H1 (cell line): ENCODE results near the gene USH1C. TPM values are rescaled to one million over a fixed set of nuclear protein-coding genes. Genes with fewer than 3 reads are reported as not detected.

Experiments used
- CTCF ChIA-PET: fragments of 300-600 bp; sonication (Branson Sonifier 250); formaldehyde crosslinking; loops from one replicate; lab custom pipeline; 2021; ENCODE audit not compliant: partially characterized antibody; lab: Charles Lee
- POLR2A ChIA-PET: fragments of 300-600 bp; sonication (Branson Sonifier 250); formaldehyde crosslinking; loops from one replicate; lab custom pipeline; 2021; ENCODE audit warnings: inconsistent platforms; ENCODE audit not compliant: partially characterized antibody; lab: Charles Lee
- DNase-seq, 2 experiments: peaks; one replicate each; pipeline versions ENCODE4 v3.0.0 to v3.0.0-alpha.2; 2010 to 2022; ENCODE audit warnings: low spot score in 2 of 2, low read depth in 1 of 2, mixed read lengths in 1 of 2
- FAIRE-seq: peaks from 2 replicates; lab custom pipeline; 2011; peaks lifted over from hg19 to GRCh38; lab: Jason Lieb, UNC
- H2AFZ ChIP-seq: 2 replicates; pipeline ENCODE4 v1.8.1; 2012; ENCODE audit warnings: low read length, inconsistent platforms
- H2AK5ac ChIP-seq: 2 replicates; pipeline ENCODE4 v1.6.1; 2013; ENCODE audit warnings: low read depth, low read length
- H2BK120ac ChIP-seq: replicated peaks from 2 replicates; pipeline ENCODE3; 2013; ENCODE audit warnings: low read depth, low read length, inconsistent platforms
- H2BK12ac ChIP-seq: 2 replicates; pipeline ENCODE4 v1.6.1; 2013; ENCODE audit warnings: low read depth, low read length
- H2BK15ac ChIP-seq: 2 replicates; pipeline ENCODE4 v1.6.1; 2013; ENCODE audit warnings: low read length
- H2BK20ac ChIP-seq: 2 replicates; pipeline ENCODE4 v1.6.1; 2013; ENCODE audit warnings: low read length
- H2BK5ac ChIP-seq: 2 replicates; pipeline ENCODE4 v1.6.1; 2013; ENCODE audit warnings: low read depth, low read length
- H3K14ac ChIP-seq: 2 replicates; pipeline ENCODE4 v1.6.1; 2013; ENCODE audit warnings: inconsistent platforms; ENCODE audit not compliant: insufficient read length
- H3K18ac ChIP-seq: 2 replicates; pipeline ENCODE4 v1.6.1; 2013; ENCODE audit warnings: low read length; ENCODE audit errors: extremely low read depth
- H3K23ac ChIP-seq: 2 replicates; pipeline ENCODE4 v1.6.1; 2013; ENCODE audit warnings: inconsistent platforms; ENCODE audit not compliant: insufficient read length
- H3K23me2 ChIP-seq: 2 replicates; pipeline ENCODE4 v1.6.1; 2013; ENCODE audit warnings: low read depth, low read length
- H3K27ac ChIP-seq: 2 replicates; pipeline ENCODE4 v1.6.1; 2011; ENCODE audit warnings: low read depth, low read length, inconsistent platforms
- H3K27me3 ChIP-seq, 4 experiments: replicated peaks in 1 of 4; 1 replicate in 1 of 4; 2 replicates in 3 of 4; pipeline versions ENCODE4 v1.6.1 to v1.8.1; 2011 to 2013; ENCODE audit warnings: low read length in 3 of 4, mild to moderate bottlenecking in 3 of 4, inconsistent platforms in 2 of 4, mixed read lengths in 2 of 4, moderate library complexity in 1 of 4; ENCODE audit not compliant: control insufficient read depth in 3 of 4, insufficient read depth in 3 of 4; ENCODE audit errors: extremely low read depth in 1 of 4
- H3K36me3 ChIP-seq, 4 experiments: 2 replicates each; pipeline versions ENCODE4 v1.6.1 to v1.8.1; 2011 to 2013; ENCODE audit warnings: mild to moderate bottlenecking in 4 of 4, low read length in 3 of 4, moderate library complexity in 2 of 4, control low read depth in 1 of 4, inconsistent platforms in 1 of 4; ENCODE audit not compliant: insufficient read depth in 4 of 4, control insufficient read depth in 2 of 4
- H3K4ac ChIP-seq: replicated peaks from 2 replicates; pipeline ENCODE3; 2013; ENCODE audit warnings: low read length, low read depth, mixed read lengths, inconsistent platforms; ENCODE audit not compliant: insufficient read length
- H3K4me1 ChIP-seq, 4 experiments: replicated peaks in 1 of 4; 1 replicate in 1 of 4; 2 replicates in 3 of 4; pipeline versions ENCODE4 v1.6.1 to v1.8.1; 2011 to 2013; ENCODE audit warnings: low read length in 3 of 4, inconsistent platforms in 2 of 4, mixed read lengths in 1 of 4; ENCODE audit not compliant: insufficient read depth in 4 of 4, control insufficient read depth in 3 of 4
- H3K4me2 ChIP-seq, 2 experiments: 2 replicates each; pipeline versions ENCODE4 v1.6.1 to v1.8.1; 2011 to 2013; ENCODE audit warnings: low read depth in 2 of 2, low read length in 2 of 2, control low read depth in 1 of 2, inconsistent platforms in 1 of 2, mild to moderate bottlenecking in 1 of 2; ENCODE audit not compliant: insufficient read depth in 1 of 2
- H3K4me3 ChIP-seq, 4 experiments: fragments of 200-600, 300-600 bp in 1 of 4; sonication (generic), shearing (Covaris generic), sonication (Bioruptor Twin) in 1 of 4; 2 replicates each; pipeline versions ENCODE4 v1.5.1 to v1.8.1; 2011 to 2016; ENCODE audit warnings: low read length in 4 of 4, low read depth in 3 of 4, control low read depth in 2 of 4, inconsistent platforms in 2 of 4, mild to moderate bottlenecking in 2 of 4, mixed read lengths in 1 of 4, moderate library complexity in 1 of 4; ENCODE audit not compliant: insufficient read depth in 2 of 4; ENCODE audit errors: extremely low read depth in 1 of 4
- H3K56ac ChIP-seq: replicated peaks from 2 replicates; pipeline ENCODE3; 2013; ENCODE audit warnings: low read depth, mild to moderate bottlenecking, mixed read lengths, low read length, inconsistent platforms; ENCODE audit not compliant: insufficient read length
- H3K79me1 ChIP-seq: 2 replicates; pipeline ENCODE4 v1.6.1; 2013; ENCODE audit warnings: low read depth, low read length, control low read depth
- H3K79me2 ChIP-seq, 2 experiments: 2 replicates each; pipeline versions ENCODE4 v1.6.1 to v1.8.1; 2012 to 2013; ENCODE audit warnings: low read length in 2 of 2, mild to moderate bottlenecking in 2 of 2, inconsistent platforms in 1 of 2; ENCODE audit not compliant: insufficient read depth in 2 of 2, control insufficient read depth in 1 of 2
- H3K9ac ChIP-seq, 4 experiments: replicated peaks in 1 of 4; 1 replicate in 1 of 4; 2 replicates in 3 of 4; pipeline versions ENCODE4 v1.6.1 to v1.8.1; 2011 to 2013; ENCODE audit warnings: low read depth in 3 of 4, low read length in 3 of 4, control low read depth in 2 of 4, mild to moderate bottlenecking in 2 of 4, moderate library complexity in 2 of 4, inconsistent platforms in 1 of 4; ENCODE audit errors: extremely low read depth in 1 of 4
- H3K9me3 ChIP-seq, 2 experiments: 2 replicates each; pipeline versions ENCODE4 v1.6.1 to v1.8.1; 2012 to 2013; ENCODE audit warnings: mild to moderate bottlenecking in 2 of 2, moderate library complexity in 2 of 2, control low read depth in 1 of 2, inconsistent platforms in 1 of 2, low read depth in 1 of 2, low read length in 1 of 2, mixed read lengths in 1 of 2; ENCODE audit not compliant: insufficient read depth in 2 of 2
- H4K20me1 ChIP-seq, 2 experiments: replicated peaks in 1 of 2; 2 replicates each; pipeline versions ENCODE3 to v1.8.1; 2011 to 2013; ENCODE audit warnings: inconsistent platforms in 2 of 2, low read length in 2 of 2, mild to moderate bottlenecking in 1 of 2; ENCODE audit not compliant: insufficient read depth in 2 of 2, control insufficient read depth in 1 of 2
- H4K5ac ChIP-seq: 2 replicates; pipeline ENCODE4 v1.6.1; 2013; ENCODE audit warnings: low read length, low read depth, mixed read lengths, inconsistent platforms; ENCODE audit not compliant: insufficient read length
- H4K8ac ChIP-seq: 2 replicates; pipeline ENCODE4 v1.8.0; 2013; ENCODE audit warnings: mild to moderate bottlenecking, moderate library complexity, low read length, inconsistent platforms; ENCODE audit not compliant: insufficient read depth; ENCODE audit errors: extremely low read depth
- H4K91ac ChIP-seq: replicated peaks from 2 replicates; pipeline ENCODE3; 2013; ENCODE audit warnings: low read length, mixed read lengths, inconsistent platforms; ENCODE audit not compliant: insufficient read length
- BRCA1 ChIP-seq: IDR thresholded peaks from 2 replicates; pipeline ENCODE4 v1.6.1; 2012; ENCODE audit warnings: low read depth, low read length, improper control_type of control experiment
- CBX5 ChIP-seq: fragments of 300-800, 300-1000 bp; sonication (generic); IDR thresholded peaks from 2 replicates; pipeline ENCODE4 v1.7.1; 2016; ENCODE audit warnings: antibody characterized with exemption, low read length, low read depth
- CHD1 ChIP-seq: IDR thresholded peaks from 2 replicates; pipeline ENCODE4 v1.6.1; 2012; ENCODE audit warnings: low read depth, low read length, improper control_type of control experiment
- JUN ChIP-seq: IDR thresholded peaks from 2 replicates; pipeline ENCODE4 v1.6.1; 2011; ENCODE audit warnings: low read depth, mild to moderate bottlenecking, improper control_type of control experiment, low read length
- KDM5A ChIP-seq: fragments of 200-600 bp; IDR thresholded peaks from 2 replicates; pipeline ENCODE4 v1.7.1; 2012; ENCODE audit warnings: mild to moderate bottlenecking, low read length, inconsistent platforms, mixed read lengths
- NANOG ChIP-seq: IDR thresholded peaks from 2 replicates; pipeline ENCODE4 v1.6.1; 2011; ENCODE audit warnings: low read length, low read depth, mild to moderate bottlenecking, inconsistent platforms; ENCODE audit not compliant: insufficient read depth, poor library complexity, severe bottlenecking
- POU5F1 ChIP-seq: IDR thresholded peaks from 2 replicates; pipeline ENCODE4 v1.6.1; 2011; ENCODE audit warnings: low read depth, mild to moderate bottlenecking, low read length, moderate library complexity
- RFX5 ChIP-seq: IDR thresholded peaks from 2 replicates; pipeline ENCODE4 v1.6.1; 2011; ENCODE audit warnings: low read depth, low read length, improper control_type of control experiment, borderline replicate concordance
- WGBS, 2 experiments: shearing (Covaris generic) in 1 of 2; methylation state at CpG; one replicate each; pipeline versions ENCODE4 v1.1.6 to v1.1.7; 2013 to 2015; ENCODE audit warnings: low lambda C conversion rate in 2 of 2, mixed read lengths in 2 of 2, inconsistent platforms in 1 of 2, low coverage in 1 of 2, missing lambda C conversion rate in 1 of 2; ENCODE audit not compliant: insufficient replicate concordance in 2 of 2, insufficient coverage in 1 of 2, insufficient read length in 1 of 2; ENCODE audit errors: extremely low coverage in 1 of 2, missing lambda C conversion rate in 1 of 2; 5-methylcytosine and 5-hydroxymethylcytosine counted together
- polyA plus RNA-seq, 7 experiments: library from polyadenylated mRNA; depleted of rRNA in 3 of 7; stranded (reverse) in 5 of 7; unstranded in 2 of 7; fragments of >200 nt in 5 of 7; fragments of 200-250 nt in 2 of 7; gene quantifications; 1 replicate in 5 of 7; 2 replicates in 1 of 7; 4 replicates in 1 of 7; pipeline versions ENCODE4 v1.2.1 to v1.2.3, GENCODE V29; 2011 to 2013; ENCODE audit warnings: missing spikeins in 2 of 7, mixed read lengths in 2 of 7
- total RNA-seq: library from RNA; stranded (reverse); fragmentation: NEBNext Ultra II Directional; extraction: Animal tissue kit (Norgen Biotek cat#: 25700); gene quantifications from 2 replicates; pipeline ENCODE4 v1.2.1, GENCODE V29; 2021
- TF ChIP-seq, protein P1 (sequence below): IDR thresholded peaks from 2 replicates; pipeline ENCODE4 v1.6.1; 2012; ENCODE audit warnings: inconsistent platforms
- TF ChIP-seq, protein P2 (sequence below): IDR thresholded peaks from 2 replicates; pipeline ENCODE4 v1.6.1; 2011; ENCODE audit warnings: low read depth, mild to moderate bottlenecking, low read length; ENCODE audit not compliant: insufficient read depth

The USH1C gene
- total and polyA plus RNA-seq, 2 of the 8 experiments (the other 6 are each of a cell fraction or from before 2014, with no cell fraction given), result 1.3 to 1.6 TPM

DNA sequence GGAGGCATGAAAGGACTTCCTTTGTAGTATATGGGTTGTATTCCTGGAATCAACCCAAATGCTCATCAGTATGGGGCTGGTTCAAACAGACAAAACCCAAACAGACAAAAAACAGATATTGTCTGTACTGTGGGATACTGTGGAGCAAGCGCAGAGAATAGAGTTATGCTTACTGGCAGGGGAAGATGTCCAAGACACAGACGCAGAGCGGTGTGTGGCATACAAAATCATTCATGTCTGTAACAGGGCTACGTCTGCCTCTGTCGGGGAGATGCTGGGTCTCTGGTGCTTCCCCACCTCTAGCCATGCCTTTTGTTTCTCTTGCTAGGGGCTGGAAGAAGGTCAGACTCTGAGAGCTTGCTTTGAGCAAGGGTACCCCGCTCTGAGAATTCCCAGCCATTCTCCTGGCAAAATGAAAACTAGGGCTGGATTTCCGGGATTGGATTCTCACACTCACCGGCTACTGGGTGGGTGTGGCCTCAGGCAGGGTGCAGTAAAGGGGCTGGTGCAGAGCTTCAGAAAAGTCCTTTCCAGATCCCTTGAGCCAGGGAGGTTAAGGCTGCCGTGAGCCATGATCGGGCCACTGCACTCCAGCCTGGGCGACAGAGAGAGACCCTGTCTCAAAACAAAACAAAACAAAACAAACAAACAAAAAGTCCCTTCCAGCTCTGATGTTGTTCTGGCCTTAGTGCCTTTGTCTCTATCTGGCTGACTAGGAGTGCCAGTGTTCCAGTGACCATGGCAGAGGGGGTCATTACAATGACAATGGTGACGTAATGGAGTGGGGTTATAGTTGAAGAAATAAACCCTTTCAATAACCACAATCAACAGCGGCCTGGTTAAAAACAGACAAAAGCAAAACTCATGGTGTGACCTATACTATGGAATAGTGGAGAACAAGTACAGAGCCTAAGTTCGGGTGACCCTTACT, 64.7 kb downstream of the USH1C start:
- no peak overlapping the region for H3K4me3 ChIP-seq
- FAIRE-seq, result peak; percentile 92
- no peak overlapping the region for H4K8ac ChIP-seq
- H2BK120ac ChIP-seq, result no peak overlapping the region
- H3K9ac ChIP-seq, result no peak overlapping the region
- peak; percentile 25 to 93 for DNase-seq
- H2AFZ ChIP-seq, result peak overlapping the region; percentile 81
- H2AK5ac ChIP-seq, result no peak overlapping the region
- no peak overlapping the region for H4K5ac ChIP-seq
- peaks cover 0 to 7% of the 10 kb centered on the region in 2 experiments for H4K20me1 ChIP-seq
- no peak overlapping the region for H3K4ac ChIP-seq
- H3K9me3 ChIP-seq, result no peaks in the 10 kb centered on the region
- H2BK20ac ChIP-seq, result 0 out of 2 replicates have a peak overlapping the region, but pooled peaks have one; percentile 36
- peaks cover 12% of the 10 kb centered on the region for H3K23me2 ChIP-seq
- no peak overlapping the region for H3K27ac ChIP-seq
- H3K23ac ChIP-seq, result no peak overlapping the region
- H3K18ac ChIP-seq, result peak overlapping the region; percentile 48; the same call in 1 of the 2 replicates
- 0 out of 2 replicates have a peak overlapping the region, but pooled peaks have one; percentile 53 for H2BK15ac ChIP-seq
- CTCF ChIA-PET, result interaction anchor here (0.9 to 10.1 kb wide), 9 partner anchors 12 to 95 kb away, joined by 3 to 111 read pairs (median 5); partner anchors contain the start of gene KCNJ11
- H4K91ac ChIP-seq, result no peak overlapping the region
- no peaks in the 10 kb centered on the region for H3K36me3 ChIP-seq
- no peaks in the 10 kb centered on the region for H3K79me2 ChIP-seq
- H3K14ac ChIP-seq, result no peak overlapping the region
- POLR2A ChIA-PET, result interaction anchor here (0.9 to 1.2 kb wide), 2 partner anchors 12 to 19 kb away, joined by 4 read pairs; no protein-coding TSS in a partner anchor
- H2BK5ac ChIP-seq, result no peak overlapping the region
- H3K4me1 ChIP-seq, result peaks cover 4 to 8% (median 6%) of the 10 kb centered on the region in 4 experiments; a peak in 6 of 7 replicates
- no peaks in the 10 kb centered on the region for H3K79me1 ChIP-seq
- H3K4me2 ChIP-seq, result peak overlapping the region; percentile 48
- WGBS, 2 experiments, result 33% methylated on average over 14 of the region's 14 CpGs; no CpG with 5 or more reads in 1 of the 2 experiments
- peaks cover 26 to 47% (median 41%) of the 10 kb centered on the region in 4 experiments for H3K27me3 ChIP-seq
- no peak overlapping the region; the same call in 1 of the 2 replicates for H2BK12ac ChIP-seq
- no peak overlapping the region for H3K56ac ChIP-seq
- no peak for TF ChIP-seq CHD1
- TF ChIP-seq NANOG, result no peak
- TF ChIP-seq CBX5, result no peak
- TF ChIP-seq, protein P1, sequence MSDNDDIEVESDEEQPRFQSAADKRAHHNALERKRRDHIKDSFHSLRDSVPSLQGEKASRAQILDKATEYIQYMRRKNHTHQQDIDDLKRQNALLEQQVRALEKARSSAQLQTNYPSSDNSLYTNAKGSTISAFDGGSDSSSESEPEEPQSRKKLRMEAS, result no peak
- TF ChIP-seq POU5F1, result no peak
- peak; percentile 62; the same call in 1 of the 2 replicates for TF ChIP-seq RFX5
- no peak for TF ChIP-seq KDM5A
- no peak for TF ChIP-seq BRCA1
- no peak for TF ChIP-seq JUN
- TF ChIP-seq, protein P2, sequence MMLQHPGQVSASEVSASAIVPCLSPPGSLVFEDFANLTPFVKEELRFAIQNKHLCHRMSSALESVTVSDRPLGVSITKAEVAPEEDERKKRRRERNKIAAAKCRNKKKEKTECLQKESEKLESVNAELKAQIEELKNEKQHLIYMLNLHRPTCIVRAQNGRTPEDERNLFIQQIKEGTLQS, result no peak
